Stimulated activated CD8-positive, alpha-beta memory T cell treated with anti-CD3 and anti-CD28 coated beads, Interleukin-15, amount 100 ng/mL, for 24 hours (primary cell): ENCODE measurements around the gene CAMK2D.

Experiments used
- DNase-seq: peaks from one replicate; pipeline ENCODE4 v3.0.0-alpha.2; 2020; ENCODE audit warnings: low read depth

Gene CAMK2D

DNA sequence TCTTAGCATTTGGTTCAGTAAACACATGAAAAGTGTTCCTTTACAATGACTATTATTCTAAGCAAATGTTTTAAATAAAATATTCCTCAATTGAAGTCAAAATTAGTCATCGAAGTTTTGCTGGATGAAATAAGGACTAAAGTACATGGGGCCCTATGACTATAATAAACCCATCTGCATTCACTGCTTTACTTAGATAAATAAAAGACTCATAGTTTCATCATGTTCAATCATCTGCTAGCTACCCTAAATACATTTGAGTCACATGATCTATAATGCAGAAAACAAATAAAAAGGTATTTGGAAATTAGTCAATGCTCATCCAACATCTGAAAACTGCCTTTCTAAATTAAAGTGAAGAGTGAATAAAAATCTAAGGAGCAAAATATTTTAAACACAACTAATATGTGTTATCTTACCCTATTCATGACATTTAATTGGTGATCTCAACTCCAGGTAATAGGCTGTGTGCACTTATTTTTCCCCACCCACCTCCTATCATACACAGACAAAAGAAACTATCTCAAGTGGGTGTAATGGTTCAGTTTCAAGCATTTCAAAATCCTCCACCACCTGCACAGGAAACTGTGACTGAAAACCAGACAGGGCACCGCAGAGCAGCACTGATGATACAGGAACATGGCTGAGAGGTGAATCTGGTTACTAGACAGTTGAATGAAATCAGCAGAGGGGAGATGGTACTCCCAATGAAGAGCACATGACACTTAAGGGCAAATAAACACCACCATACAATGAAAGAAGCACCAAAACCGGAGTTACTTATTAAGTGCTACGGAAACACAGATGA is 78.6 kb downstream of the CAMK2D start:
- no peak for DNase-seq

DNA sequence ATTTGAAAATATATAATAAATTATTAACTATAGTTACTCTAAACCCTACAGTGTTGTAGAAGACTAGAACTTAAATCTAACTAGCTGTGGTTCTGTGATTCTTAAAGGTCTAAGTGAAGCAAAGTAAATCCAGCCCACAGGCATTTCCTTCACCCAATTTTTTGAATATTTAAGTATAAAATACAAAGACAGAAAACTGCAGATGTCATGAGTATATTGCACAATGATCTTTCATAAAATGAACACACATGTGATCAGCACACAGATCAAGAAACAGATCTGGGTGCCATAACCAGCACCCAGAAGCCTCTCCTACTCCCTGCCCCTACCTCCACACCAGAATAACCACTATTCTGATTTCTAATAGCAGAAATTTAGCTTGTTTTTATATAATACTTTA is 82.9 kb downstream of the CAMK2D start:
- DNase-seq, result no peak

DNA sequence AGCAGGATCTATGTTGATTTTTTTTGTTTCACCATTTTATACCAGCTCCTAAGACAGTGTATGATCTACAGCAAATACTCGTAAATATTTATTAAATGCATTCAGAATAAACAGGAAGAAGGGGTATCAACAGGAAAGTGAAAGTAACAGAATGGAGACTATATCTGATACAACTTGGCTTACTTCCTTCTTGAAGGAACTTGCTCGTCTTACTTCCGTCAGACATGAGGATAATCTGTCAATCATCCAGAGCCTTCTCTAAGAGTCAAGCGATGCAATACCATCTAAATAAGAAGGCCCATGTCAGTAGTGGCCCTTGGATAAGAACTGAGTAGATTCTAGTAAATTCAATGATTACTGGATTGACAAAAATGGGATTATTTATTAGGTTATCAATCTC is 84.2 kb downstream of the CAMK2D start:
- DNase-seq, result no peak

DNA sequence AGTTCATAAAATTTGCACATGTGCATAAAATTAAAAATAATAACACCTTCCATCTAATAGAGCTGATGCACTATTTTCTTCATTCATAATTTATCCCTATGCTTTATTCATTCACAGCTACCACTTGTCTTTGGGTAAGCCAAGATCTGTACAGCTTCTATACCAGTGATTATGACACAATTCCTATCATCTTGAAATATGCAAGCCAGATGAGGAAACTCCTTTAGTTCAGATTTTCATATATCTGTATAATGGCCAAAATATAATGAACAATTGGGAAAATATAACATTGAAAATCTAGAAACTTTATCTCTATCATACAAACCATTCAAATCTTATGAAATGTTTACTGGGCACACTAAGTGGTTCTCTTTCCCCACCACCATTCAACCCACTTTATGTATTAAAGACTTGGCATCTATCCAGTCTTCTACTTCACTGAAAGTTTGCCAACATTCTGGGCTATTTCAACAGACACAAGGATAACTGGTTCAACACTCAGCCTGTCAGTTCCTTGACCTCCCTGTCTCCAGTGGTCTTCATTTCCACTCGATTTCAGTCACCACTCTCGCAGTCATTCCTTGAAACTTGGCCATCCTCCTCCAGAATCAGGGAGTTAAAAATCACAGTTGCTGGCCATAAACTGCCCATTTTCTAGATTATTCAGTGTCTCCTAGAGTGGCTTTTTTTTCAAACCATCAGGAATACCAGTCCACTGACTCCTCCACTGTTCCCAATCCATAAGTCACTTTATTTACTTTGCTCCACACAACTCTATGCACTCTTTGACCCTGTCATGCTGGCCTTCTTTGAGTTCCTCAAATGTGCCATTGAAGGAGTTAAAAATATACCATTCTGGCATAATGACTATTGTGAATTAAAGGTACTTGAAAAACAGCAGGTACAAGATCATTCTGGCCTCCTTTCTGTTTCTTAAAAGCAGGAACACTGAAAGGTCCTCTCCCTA is 85.5 kb downstream of the CAMK2D start:
- DNase-seq, result no peak

DNA sequence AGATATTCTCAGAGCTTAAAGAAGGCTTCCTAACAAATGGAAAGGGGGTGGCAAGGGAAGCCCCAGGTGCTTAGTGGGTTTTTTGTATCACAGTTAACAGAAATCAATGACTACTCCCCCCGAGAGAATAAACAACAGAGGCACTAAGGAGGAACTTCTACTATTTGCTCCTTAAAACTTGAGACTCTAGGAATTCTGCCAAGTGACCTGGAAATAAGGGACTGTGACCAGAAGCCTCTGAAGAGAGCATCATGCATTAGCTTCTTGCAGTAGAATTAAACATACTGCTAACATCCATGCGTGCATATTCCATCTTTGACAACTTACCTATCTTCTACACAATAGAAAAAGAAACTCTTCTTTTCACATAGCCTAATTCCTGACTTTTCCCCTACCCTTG is 86.8 kb downstream of the CAMK2D start:
- no peak for DNase-seq

DNA sequence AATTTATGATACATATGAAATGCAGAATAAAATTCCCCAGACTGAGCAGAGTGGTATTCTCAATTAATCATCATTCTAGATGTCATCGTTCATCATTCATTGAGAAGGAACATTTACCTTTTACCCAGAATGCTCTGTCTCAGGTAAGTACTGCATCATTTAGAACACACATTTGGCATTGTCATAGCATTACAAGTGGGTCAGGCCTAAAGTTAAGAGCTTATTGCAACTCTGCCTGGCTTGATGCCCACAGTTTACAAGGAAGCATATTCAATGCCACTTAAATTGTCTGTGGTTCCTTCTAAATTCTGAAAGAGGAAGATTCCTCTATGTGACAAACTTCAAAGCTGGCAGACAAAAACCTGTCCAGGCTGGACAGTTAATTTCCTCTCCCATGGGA is 87.3 kb downstream of the CAMK2D start:
- no peak for DNase-seq

DNA sequence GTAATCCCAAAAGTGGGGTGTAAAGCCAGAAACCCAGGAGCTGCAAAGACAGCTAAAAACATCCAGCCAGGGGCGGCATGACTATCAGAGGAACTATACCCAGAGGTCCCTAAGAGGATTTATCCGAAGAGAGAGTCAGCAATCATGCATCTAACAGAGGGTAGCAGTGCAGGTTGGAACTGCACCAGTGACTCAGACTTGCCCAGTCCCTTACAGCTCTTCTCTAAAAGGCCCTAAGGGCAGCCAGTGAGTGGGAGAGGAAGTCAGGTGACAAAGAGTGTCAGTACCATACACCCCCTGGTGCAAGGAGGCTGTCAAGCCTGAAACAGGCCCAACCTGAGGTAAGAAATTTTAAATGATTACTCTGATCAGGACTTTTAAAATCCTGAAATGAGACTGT is 88.1 kb downstream of the CAMK2D start:
- DNase-seq, result no peak

DNA sequence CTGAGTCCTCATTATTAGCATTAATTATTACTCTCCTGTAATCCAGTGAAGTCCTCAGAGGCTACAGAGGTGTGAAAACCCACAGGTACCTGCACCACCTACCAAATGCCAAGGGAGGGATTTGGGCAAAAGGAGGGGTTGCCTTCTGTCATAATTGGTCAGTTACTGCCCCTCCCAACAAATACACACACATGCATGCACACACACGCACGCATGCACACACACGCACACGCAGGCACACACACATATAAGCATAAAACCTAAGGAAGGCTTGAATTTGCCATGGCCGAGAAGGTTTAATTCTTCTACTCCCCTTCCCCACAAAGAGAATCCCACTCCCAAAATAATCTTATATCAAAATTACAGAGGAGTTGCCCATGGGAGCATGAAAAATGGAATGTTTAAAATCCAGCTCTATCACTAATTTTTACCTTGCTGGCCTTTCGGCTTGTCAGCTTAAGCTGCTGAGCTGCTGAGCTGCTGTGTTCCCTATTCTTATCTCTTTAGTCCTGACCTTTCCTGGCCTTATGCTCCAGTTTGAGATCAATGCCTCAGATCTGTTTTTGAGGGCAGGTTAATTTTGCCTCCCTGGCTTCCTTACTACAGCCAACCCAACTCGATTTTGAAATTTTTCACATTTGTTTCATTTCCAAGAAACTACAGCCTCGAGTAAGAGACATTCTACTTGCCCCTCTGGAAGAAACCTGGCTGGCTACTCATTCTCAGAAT is 95.0 kb downstream of the CAMK2D start:
- no peak for DNase-seq

DNA sequence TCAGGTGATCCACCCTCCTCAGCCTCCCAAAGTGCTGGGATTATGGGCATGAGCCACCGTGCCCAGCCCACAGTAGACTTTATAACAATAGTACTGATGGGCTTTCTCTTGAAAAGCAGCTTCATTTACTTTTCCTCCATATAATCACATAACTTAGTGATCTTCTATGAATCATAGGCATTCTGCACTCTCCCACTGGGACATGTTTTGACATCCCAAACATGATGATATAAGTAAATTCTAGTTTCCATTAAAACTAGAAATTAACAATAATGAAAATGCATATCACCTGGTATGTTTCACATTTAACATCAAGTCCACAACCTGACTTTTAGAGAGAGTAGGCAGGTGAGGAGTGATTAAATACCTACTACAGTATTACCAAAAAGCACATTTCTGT is 96.5 kb downstream of the CAMK2D start:
- no peak for DNase-seq

DNA sequence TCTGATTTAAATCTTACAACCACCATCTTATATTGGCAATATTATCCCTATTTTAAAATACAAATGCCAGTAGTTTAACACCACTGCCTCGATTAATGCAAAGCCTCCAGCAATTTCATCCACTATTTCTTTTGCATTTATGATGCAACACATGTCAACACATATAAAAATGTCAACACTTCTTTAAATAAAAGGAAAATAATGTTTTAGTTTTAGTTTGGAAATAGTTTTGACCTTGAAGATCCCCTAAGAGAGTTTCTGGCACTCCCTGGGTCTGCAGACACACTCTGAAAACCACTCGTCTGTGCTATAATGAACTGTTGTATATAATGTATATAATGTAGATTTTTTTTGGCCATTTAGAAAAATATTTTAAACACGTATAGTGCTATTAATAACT is 99.0 kb downstream of the CAMK2D start:
- no peak for DNase-seq

DNA sequence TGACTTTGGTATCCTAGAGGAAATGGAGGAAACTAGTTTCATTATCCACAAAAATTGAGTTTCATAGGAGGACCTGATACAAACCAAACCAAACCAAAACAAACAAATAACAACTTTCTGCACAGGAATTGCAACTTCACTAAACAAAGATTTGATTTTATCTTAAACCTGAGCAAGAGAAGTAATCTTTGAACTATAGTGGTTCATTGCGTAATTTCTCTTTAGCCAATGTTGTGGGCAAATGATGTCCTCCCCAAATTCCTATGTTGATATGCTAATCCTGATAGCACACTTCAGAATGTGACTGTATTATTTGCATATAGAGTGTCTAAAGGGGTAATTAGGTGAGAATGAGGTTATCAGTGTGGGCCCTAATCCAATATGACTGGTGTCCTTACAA is 102.4 kb downstream of the CAMK2D start:
- no peak for DNase-seq

DNA sequence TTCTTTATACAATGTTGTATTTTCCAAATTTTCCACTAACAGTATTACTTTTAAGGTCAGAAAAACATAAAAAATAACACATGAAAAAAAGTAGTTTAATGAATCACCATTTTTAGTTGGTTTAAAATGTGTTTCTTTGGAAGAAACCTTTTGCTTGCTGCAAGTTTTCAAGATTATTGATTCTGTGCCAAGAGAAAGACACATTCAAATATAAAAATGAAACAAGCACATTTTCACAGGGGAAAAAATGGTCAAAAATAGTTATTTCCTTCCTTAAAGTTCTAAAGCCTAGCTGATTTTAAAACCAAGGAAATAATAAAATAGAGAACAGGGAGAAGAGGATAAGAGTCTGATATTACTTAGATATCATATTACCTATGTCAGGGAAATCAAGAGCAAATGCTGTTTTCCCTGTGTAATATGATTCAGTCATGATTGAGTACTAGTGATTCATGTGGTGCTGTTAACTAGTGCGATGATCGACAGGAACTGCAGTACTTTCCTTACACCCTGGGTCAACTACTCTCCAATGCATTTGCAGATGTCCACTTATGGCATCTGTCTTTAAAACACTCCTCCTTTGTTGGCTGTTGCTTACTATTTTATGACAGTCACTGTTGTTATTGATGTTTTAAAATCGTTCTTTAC is 103.8 kb downstream of the CAMK2D start:
- no peak for DNase-seq

DNA sequence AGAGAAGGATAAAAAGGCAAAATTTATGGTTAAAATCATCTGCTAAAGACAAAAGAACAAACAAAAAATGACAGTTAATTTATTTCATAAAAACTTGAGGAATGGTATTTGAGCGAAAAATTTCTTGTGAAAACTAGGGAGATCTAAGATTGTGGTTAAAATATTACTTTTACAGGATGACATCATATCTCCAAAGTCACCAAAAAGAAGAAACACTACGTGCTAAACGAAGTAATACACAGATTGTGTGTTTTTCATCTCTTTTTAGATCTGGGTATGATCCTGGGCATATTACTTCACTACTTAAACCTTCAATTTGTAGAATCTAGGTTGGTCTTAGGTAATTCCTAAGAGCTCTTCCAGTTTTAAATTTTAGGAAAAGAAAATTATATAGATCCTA is 107.7 kb downstream of the CAMK2D start:
- no peak for DNase-seq

DNA sequence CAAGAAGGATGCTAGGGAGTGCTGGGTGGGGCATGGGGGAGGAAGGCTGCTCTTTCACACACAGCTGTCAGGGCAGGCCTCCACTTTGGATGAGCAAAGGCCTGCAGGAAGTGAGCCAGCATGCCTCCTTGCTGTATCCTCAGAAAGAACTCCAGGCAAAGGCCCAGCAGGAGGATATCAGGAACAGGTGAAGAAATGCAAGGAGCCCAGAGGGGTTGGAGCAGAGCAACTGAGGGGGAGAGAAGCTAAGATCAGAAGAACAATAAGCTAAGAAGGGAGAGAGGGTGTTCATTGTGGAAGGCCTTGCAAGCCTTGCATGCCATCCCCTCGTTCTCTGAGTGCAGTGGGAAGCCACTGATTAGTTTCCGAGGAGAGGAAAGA is 115.1 kb downstream of the CAMK2D start:
- no peak for DNase-seq

DNA sequence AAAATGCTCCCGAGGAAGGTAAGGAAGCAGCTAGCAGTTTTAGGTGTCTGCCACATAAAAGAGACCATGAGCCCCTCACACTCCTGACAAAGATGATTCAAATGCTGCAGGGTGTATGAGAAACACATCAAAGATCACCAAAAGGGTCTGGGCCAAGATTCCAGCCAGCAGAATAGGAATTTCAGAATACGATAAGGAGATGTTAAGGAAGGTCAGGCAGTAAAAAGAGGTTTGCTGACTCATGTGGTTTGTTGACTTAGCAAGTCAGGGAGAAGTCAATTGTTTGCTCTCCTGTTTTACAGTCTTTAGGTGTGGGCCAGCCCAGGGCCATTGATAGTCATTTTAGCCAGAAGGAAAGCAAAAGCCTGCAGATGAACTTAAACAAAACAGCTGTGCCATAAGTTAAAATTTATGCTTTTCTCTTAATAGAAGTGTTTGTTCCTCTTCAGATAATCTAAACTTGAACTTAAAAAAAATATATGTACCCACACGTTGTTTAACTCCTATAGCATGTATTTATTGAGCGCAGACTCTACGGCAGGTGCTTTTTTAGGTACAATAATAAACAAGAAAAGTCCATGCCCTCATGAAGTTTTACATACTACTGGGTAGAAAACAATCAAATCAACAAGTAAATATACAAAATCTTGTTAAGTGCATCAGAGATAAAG is 115.6 kb downstream of the CAMK2D start:
- DNase-seq, result no peak

DNA sequence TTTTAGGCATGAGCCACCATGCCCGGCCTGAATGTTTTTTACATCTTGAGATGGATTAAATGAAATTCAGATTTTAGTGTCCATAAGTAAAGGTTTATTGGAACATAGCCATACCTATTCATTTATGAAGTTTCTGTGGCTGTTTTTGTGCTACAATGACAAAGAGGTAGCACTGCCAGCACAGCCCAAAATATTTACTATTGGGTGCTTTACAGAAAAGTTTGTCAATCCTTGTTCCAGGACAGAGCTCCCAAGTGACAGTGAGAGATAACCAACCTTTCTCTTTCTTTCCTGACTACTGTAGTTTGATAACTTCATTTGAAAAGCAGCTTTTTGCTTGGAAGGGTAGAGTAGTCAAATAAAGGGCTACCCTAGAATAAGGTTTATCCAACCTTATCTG is 116.2 kb downstream of the CAMK2D start:
- no peak for DNase-seq

DNA sequence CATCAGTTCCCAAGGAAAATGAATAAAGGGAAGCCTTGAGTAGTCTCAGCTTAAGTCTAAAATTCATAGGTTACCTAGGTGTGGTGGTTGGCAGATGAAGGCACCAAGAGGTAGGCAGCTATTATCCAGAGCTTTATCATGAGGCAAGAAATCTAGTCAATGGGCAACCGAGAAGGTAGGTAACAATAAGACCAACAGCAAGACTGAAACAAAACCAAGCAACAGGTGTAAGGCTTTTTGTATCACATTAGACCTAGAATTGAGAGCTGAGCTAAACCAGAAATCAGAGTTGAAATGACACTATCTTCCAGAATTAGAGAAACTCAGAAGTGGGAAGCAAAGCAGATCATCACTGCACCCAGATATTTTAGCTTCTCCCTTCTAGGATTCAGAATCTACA is 117.1 kb downstream of the CAMK2D start:
- DNase-seq, result no peak

DNA sequence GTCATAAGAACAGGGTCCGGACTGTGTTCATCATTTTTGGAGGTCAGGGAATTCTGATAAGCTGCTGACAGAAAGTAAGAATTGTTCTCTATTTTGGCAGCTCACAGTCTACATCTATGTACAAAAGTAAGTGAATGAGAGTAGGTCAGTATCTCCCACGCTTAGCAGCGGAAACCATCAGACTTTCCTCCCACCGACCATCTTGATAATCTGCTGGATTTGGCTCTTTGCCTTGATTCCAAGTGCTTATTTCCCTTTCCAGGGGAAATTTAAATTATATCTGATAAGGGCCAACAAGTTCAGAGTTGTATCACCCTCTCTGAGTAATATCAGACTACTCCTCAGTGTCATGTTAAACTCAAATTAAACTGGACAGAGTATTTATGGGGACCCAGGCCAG is 118.0 kb downstream of the CAMK2D start:
- no peak for DNase-seq

DNA sequence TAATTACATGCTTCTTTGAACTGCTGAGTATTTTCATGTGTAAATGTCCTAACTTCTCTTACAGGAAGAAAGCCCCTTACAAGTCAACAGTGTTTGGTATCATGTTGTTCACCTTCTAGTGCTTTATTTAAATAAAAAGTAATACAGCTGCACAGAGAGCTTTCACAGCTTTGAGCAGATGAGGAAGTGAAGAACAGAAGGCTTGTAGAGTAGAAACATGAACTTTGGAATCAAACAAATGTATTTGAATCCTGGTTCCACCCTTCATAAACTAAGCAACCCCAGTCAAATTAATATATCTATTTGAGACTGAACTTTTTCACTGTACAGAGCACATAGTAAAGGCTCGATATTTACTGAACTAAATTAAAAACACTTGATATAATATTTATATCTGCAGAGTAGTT is 120.5 kb downstream of the CAMK2D start:
- no peak for DNase-seq

DNA sequence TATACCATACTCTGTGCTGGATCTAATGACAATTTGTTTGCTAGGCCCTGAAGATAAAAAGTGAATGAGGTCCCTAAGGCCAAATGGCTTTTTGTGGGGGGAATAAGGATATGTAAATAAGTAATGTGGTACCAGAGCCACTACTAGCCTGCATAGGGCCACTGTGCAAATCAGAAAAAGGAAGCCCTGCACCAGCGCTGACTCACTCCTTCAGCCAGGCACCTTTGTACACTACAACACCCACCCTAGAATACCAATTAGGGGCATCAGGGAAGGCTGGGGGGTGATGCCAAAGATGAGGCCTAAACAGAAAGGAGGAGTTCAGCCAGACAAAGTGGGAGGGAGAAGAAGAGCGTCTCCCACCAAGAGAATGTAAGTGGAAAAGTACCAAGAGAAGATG is 122.2 kb downstream of the CAMK2D start:
- no peak for DNase-seq

DNA sequence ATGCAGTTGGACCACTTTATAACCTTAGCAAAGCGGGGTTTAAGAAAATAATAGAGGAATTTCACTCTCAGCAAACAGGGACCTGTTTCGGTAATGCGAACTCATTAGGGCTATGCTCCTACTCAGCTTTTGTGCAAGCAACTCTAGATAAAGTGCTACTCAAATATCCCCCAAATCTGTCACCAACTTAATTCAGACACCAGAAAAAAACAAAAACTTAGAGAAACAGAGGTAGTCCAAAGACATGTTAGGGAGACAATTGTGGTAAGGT is 123.0 kb downstream of the CAMK2D start:
- no peak for DNase-seq
